HG03095 (cell line): ENCODE measurements around the gene IFI35.
"Not testable (repeated sequence)": the region's sequence is repeated elsewhere in the genome, so short reads cannot be mapped to it uniquely, and the experiment has no call there.

Experiments
- ATAC-seq: cut with Tn5 transposase; IDR thresholded peaks from one replicate; pipeline ENCODE4 v1.9.1; 2021; ENCODE audit warnings: moderate library complexity; ENCODE audit not compliant: unreplicated experiment

Gene IFI35

DNA sequence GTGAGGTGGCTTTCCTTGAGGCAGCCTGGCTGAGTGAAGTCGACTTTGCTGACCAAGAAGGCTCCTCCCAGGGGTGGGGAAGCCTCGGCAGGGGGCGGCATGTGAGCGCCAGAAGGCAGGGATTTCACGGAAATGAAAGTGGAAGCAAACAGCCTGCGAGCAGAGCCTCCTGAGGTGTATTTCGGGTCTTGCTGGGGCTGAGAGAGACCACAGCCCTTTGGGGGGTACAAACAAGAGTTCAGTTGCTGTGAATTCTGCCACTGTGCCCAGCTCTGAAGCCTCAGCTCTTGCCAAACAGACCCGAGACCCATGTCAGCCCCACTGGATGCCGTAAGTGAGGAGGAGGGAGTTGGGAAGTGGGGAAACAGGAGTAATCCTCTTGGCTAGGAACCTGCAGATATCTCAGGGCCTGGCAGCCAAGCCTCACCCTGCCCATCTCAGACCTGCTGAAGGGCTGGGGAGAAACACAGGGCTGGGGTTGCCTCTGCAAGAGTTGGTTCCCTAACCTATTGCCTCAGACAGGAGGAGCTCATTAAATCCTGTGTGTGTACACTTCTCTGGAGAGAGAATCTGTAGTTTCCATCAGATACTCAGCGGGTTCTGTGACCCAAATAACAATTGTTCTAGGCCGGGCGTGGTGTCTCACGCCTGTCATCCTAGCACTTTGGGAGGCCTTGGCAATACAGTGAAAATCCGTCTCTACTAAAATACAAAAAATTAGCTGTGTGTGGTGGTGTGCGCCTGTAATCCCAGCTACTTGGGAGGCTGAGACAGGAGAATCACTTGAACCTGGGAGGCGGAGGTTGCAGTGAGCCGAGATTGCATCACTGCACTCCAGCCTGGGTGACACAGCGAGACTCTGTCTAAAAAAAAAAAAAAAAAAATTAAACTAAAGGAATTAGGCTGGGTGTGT is at the start of gene IFI35:
IFI35 (plus strand) TSS at position 146 of the 913 bp plus-strand sequence; CDS start at position 310, 164 bp downstream.
- peak; percentile 82 for ATAC-seq

DNA sequence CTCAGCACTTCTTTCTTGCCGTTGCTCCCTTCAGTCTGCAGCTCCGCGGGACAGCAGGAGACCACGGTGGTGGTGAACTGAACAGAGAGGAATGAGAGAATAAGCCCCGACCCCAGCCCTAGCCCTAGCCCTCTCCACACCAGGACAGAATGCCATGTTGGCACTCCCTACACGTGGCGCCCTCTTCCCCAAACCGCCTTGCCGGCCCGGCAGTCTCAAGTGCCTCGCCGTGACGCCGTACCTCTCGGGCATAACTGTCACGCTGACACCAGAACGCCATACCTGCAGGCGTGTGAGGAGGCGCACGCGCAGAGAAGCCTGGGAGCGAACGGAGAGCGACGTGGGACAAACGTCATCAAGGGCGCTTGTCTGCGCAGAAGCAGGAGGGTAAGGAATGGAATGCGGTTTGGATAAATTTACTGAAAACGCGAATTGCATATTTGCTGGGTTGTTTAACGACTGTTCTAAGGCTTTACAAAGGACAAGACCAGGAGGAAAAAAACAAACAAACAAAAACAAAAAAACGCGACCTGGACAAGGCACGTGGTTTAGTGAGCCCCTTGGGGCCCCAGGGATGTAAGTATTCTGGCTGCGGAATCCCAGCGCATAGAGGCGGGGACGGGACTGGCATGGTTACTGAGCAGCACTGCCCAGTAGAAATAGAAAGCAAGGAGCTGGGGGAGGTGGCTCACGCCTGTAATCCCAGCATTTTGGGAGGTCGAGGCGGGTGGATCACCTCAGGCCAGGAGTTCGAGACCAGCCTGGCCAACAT is 42.2 kb upstream of the IFI35 start, which contains the start of gene AARSD1:
AARSD1 (minus strand) TSS at position 294 of the 772 bp plus-strand sequence; CDS start at position 280, 14 bp downstream.
- peak; percentile 85 for ATAC-seq

DNA sequence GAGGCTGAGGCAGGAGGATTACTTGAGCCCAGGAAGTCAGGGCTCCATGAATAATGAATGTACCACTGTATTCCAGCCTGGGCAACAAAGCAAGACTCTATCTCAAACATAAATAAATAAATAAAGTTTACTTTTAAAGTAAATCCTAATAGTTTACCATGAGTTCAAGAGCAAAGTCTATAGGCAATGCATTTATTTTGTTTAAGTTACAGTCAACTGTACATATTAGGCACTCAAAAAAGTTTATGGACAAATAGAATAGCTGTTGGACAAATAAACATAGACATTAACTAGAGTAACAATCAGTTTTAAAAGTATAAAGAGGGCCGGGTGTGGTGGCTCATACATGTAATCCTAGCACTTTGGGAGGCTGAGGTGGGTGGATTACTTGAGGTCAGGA is 38.7 kb upstream of the IFI35 start:
- no peak for ATAC-seq

DNA sequence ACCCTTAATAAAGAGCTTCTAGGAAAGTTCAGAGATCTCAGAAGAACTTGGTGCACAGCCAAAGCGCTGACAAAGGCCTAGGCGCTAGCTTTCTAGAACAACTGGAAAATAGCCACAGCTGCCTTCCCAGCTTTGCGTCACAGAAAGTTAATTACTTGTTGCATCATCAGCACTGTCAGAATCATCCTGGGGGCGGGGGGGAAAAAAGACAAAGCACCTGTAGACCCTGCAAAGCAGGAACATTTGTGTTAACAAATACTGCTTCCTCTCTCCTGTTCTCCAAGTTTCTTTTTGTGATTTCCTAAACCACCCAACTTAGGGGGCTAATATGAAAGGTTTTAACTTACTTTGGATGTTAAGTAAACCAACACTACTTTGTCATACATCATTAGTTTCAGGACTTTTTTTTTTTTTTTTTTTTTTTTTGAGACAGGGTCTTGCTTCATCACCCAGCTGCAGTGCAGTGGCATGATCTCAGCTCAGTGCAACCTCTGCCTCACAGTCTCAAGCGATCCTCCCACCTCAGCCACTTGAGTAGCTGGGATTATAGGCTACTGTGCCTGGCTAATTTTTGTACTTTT is 37.5 kb upstream of the IFI35 start:
- ATAC-seq: no peak

DNA sequence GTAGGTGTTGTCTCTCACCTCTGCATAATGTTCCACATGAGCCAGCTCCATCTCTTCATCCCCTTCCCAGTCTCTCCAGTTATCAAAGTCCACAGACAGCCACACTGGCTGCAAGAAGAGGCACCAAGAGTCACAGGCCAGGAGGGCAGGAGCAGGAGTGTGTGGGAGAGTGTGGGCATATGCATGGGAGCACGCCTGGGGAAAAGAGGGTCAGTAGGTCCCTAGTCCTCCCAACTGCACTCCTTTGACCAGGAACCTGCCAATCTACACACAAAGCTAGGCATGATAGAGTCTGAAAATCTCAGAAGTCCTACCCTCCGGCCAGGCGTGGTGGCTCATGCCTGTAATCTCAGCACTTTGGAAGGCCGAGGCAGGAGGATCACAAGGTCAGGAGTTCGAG is 35.0 kb upstream of the IFI35 start:
- ATAC-seq: no peak

DNA sequence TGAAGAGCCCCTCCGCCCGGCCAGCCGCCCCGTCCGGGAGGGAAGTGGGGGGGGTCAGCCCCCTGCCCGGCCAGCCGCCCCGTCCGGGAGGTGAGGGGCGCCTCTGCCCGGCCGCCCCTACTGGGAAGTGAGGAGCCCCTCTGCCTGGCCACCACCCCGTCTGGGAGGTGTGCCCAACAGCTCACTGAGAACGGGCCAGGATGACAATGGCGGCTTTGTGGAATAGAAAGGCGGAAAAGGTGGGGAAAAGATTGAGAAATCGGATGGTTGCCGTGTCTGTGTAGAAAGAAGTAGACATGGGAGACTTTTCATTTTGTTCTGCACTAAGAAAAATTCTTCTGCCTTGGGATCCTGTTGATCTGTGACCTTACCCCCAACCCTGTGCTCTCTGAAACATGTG is 33.3 kb upstream of the IFI35 start:
- not testable (repeated sequence) for ATAC-seq

DNA sequence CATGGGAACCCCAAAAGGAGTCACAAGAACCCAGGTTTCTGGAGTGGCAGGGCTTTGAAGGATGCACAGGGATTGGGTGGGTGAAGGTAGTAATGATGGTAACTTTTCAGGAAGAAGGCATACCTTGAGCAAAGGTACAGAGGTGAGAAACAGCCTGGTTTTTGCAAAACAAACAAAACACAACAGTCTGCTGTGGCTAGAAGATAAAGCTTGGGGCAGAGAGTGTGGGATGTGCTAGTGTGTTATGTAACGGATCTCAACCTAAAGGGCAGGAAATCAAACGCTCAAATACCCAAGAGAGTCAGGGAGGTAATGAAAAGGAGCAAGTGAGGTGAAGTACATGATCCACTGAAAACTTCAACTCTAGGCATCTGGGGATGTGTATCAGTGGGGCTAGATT is 31.3 kb upstream of the IFI35 start:
- no peak for ATAC-seq

DNA sequence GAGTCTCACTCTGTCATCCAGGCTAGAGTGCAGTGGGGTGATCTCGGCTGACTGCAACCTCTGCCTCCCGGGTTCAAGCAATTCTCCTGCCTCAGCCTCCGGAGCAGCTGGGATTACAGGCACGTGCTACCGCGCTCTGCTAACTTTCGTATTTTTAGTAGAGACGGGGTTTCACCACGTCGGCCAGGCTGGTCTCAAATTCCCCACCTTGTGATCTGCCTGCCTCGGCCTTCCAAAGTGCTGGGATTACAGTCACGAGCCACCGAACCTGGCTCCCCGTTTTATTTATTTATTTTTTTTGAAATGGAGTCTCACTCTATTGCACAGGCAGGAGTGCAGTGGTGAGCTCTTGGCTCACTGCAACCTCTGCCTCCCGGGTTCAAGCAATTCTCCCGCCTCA is 30.9 kb upstream of the IFI35 start:
- ATAC-seq: not testable (repeated sequence)

DNA sequence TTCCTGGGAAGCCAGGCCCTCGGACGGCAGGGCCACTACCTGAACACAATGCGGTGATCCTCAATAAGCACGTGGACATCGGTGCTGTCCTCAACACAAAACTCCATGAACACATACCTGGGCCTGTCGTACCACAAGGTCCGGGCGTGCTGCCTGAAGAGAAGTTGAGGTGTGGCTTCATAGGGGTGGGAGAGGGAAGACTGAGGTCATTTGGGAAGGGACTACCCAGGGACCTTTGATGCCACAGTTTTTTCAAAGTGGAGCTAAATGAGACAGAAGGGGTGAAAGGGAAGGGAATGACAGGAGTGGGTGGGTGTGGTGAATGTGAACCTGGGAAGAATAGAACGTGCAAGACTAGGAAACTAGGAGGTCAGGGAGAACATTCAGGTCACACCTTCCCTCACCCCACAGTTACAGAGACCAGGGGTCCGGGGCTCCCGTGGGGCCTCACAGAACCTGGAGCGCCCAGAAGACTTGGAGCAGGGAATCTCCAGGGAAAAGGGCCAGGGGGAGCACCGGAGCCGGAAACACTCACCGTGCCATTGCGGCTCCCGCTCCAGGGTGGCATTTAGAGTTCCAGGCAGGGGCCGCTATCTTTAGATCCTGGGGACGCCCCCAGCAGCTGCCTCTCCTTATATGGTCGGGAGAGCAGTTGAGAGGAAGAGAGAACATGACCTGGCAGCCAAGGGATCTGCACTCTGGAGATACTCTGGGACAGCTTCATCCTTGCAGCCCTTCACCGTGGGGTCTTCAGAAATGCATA is 26.9 kb upstream of the IFI35 start, which contains the start of gene PTGES3L:
PTGES3L (minus strand) TSS at position 570 of the 763 bp plus-strand sequence; CDS start at position 543, 27 bp downstream.
- no peak for ATAC-seq

DNA sequence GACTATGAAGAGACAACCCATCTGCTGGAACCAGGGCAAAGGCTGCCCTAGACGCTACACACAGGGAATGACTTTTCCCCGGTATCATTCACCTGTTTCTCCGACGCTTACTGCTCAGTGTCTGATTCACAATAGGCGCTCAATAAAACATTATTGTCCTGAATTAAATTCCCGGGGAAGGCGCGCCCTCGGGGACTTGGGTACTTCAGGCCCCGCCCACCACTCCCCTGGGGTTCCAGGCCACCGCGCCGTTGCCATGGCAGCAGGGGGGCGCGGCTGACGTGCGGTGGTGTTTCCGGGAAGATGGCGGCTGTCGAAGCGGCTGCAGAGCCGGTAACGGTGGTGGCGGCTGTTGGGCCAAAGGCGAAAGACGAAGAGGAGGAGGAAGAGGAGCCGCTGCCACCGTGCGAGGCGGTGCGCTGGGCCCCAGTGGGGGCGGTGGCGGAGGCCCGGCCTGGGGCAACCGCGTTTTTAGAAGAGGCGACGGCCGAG is 26.3 kb upstream of the IFI35 start, which contains the start of gene RUNDC1:
RUNDC1 (plus strand) TSS at position 292 of the 492 bp plus-strand sequence; CDS start at position 304, 12 bp downstream.
- ATAC-seq: peak; percentile 60

DNA sequence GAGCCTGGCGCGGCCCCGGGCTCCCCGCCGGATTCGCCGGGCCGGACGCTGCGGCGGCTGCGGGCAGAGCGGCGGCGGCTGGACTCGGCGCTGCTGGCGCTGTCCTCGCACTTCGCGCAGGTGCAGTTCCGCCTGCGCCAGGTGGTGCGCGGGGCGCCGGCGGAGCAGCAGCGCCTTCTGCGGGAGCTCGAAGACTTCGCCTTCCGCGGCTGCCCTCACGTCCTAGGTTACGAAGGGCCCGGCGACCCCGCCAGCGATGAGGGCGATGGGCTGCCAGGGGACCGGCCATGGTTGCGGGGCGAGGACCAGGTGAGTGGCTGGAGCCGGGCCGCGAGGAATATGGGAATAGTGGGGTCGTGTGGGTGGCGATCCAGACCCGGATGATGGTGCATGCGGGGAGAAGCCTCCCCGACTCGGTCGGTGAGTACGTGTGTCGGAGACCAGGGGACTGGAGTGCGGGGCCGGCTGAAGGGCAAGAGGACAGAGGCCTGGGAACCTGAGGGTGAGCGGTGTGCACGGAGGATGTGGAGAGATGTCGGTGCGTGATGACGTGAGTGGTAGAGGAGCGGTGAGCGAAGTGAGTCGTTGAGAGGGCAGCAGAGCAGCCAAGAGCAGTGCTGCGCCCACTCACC is 25.7 kb upstream of the IFI35 start:
- peak; percentile 35 for ATAC-seq

DNA sequence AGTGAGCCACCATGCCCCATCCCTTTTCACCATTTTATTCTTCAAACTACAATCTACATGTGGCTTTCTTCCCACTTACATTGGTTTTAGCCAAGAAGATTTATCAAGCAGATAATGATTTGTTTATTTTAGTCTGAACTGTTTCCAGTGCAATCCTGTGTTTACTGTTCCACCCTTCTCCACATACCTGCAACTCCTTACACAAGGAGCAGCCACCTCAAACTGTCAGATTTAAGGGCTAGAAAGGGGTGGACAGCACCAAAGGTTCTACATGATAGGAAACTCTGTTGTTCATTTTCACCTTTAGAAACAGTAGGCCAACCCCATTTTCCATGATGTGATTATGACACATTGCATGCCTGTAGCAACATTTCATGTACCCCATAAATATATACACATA is 24.3 kb upstream of the IFI35 start:
- ATAC-seq: no peak

DNA sequence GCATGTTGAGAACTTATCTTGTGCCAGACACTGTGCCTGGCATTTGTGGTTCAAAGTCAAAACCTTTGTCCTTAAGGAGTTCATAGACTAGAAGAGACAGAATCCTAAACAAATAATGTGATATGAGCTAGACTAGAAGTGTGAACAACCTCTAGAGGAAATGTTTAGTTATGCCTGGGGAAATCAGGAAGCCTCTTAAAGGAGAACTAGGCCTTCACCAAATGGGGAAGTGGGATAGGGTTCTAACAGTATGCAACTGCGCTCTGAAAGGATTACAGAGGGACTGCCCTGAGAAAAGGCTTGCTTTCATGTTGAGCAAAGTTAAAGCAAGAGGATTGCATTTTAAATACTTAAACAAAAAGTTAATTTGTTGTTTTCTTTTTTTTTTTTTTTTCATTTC is 21.4 kb upstream of the IFI35 start:
- no peak for ATAC-seq

DNA sequence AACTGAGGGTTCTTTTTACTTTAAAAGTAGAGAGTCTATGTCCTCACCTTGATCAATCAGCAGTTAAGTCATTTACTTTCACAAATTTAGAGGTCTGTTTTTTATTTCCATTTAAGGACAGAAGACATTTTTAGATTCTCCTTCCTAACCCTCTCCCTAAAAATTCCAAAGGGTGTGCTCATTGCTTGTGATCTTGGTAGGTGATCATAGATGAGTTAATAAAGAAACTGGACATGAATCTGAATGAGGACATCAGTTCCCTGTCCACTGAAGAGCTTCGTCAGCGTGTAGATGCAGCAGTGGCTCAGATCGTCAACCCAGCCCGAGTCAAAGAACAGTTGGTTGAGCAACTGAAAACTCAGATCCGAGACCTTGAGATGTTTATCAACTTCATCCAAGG is 17.4 kb upstream of the IFI35 start:
- no peak for ATAC-seq

DNA sequence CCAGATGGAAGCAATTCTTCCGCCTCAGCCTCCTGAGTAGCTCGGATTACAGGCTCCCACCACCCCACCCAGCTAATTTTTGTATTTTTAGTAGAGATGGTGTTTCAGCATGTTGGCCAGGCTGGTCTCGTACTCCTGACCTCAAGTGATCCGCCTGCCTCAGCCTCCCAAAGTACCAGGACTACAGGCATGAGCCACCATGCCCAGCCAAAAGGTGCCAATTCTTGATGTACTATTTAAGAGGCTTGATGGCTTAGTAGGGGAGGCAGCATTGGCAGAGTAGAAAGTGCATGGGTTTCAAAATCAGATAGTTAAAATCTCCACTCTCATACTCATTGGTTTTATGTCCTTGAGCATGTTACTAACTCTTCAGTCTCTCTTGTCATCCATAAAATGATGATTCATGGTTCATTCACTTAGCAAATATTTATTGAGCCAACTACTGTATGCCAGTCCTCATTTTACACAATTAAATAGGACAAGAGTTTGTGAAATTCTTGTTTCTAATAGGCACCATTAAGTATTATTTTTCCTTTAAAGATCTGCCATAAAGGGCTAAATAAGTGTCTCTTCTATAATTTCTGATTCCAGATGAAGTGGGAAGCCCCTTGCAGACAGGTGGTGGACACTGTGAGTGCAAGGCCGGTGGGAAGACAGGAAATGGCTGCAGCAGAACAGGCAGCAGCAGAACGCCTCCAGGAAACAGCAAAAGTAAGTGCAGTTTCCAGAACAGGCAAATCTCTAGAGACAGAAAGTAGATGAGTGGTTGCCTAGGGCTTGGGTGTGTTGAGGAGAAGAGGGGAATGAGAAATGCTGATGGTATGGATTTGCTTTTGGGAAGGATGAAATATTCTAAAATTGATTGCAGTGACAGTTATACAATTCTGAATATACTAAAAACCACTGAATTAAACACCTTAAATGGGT is 16.6 kb upstream of the IFI35 start:
- no peak for ATAC-seq

DNA sequence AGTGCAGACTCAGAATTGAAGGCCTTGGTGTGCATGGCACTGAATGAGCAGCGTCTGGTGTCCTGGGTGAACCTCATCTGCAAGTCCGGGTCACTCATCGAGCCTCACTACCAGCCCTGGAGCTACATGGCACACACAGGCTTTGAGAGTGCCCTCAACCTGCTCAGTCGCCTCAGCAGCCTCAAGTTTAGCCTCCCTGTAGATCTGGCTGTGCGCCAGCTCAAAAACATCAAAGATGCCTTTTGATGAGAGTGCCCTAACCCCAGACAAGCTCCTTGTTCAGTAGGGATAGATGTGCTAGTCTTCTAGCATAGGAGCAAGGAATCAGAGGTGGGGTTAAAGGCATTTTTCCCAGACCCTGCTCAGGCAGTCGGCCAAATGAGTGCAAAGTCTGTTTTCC is 15.1 kb upstream of the IFI35 start:
- no peak for ATAC-seq

DNA sequence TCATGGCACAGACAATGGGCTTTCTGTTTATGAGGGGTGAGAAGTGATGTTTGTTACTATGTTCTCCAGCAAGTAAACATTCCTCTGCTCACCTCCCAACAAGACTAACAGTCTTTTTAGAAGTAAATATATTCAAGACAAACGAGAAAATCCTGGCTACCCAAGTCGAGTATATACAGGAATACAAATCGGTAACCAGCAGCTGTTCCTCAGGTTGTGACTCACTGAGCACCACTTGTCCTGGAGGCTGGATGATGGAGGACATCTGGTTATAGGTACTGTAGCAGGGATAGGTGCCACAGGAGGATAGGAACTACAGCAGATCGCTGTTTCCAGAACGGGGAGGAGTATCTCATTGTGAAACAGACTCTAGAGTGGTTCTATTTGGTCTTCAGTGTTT is 13.7 kb upstream of the IFI35 start:
- no peak for ATAC-seq

DNA sequence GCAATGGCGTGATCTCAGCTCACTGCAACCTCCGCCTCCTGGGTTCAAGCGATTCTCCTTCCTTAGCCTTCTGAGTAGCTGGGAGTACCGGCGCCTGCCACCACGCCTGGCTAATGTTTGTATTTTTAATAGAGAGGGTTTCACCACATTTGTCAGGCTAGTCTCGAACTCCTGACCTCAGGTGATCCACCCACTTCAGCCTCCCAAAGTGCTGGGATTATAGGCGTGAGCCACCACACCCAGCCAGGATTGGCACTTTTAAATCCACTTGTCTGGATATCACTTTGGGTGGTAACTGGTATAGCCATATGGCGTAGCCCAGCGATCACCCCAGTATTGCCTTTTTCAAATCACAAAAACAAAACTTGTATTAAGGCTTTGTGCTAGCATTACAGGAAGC is 12.7 kb upstream of the IFI35 start:
- not testable (repeated sequence) for ATAC-seq
